NK-92 (cell line): ENCODE measurements around the gene CARD8.

ENCODE experiments used
- DNase-seq: peaks from one replicate; lab custom pipeline; 2025; ENCODE audit not compliant: unreplicated experiment; lab: John Stamatoyannopoulos, UW

Gene CARD8

DNA sequence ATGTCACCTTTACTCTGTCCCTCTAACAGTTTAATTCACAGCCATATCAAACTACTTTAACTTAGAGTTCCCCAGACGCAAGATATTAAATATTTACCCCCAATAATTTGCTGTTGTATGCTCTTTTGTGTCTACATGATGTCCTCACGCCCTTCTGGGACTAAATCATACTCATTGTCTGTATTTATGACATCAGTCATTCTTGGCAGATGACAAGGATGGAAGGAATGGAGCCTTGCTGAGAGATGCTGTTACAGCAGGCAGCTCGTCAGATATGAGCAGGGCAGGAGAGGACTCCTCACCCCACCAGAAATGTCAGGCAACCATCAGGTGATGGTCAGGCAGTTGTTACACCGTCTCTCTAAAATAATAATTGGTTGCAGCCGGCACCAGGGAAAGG lies 41.8 kb downstream of the CARD8 start:
- DNase-seq: no peak

DNA sequence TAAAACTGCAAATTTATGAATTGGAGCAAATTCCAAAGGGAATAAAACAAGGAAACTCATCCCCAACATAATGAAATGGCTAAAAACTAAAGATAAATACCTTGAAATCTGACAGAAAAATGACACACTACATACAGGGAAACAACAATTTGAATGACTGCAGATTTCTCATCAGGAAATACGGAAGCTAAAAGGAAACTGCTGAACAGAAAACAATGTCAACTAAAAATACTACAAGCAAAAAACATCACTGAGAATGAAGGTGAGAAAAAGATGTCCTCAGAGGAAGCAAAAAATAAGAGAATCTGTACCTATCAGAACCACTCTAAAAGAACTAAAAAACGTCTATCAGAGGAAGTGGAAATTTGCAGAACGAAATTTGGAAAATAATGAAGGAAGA lies 45.7 kb downstream of the CARD8 start:
- no peak for DNase-seq

DNA sequence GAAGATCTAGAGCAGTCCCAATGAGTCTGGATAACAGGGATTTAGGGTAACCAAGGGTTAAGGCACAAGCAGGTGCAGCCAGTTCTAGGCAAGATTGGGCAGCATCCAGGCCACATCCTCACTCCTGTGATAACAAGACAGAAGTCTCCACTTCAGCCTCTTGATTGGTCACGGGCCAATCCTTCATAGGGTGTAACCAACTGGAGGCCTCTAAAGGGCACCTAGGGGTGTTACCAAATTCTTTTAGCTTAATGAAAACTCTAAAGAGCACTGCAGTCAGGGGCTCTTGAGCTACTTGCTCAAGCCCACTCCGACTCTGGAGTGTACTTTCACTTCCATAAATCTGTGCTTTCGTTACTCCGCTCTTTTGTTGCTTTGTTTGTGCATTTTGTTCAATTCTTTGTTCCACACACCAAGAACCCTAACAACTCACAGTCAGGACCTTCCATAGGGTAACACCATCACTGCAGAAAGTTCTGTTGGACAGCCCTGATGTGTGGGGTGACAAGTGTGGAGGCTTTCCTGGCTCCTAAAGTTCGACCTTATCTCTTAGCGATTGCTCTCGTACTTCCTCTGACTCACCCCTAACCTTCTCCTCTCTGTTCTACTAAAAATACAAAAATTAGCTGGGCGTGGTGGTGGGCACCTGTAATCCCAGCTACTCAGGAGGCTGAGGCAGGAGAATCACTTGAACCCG lies 49.2 kb downstream of the CARD8 start:
- no peak for DNase-seq

DNA sequence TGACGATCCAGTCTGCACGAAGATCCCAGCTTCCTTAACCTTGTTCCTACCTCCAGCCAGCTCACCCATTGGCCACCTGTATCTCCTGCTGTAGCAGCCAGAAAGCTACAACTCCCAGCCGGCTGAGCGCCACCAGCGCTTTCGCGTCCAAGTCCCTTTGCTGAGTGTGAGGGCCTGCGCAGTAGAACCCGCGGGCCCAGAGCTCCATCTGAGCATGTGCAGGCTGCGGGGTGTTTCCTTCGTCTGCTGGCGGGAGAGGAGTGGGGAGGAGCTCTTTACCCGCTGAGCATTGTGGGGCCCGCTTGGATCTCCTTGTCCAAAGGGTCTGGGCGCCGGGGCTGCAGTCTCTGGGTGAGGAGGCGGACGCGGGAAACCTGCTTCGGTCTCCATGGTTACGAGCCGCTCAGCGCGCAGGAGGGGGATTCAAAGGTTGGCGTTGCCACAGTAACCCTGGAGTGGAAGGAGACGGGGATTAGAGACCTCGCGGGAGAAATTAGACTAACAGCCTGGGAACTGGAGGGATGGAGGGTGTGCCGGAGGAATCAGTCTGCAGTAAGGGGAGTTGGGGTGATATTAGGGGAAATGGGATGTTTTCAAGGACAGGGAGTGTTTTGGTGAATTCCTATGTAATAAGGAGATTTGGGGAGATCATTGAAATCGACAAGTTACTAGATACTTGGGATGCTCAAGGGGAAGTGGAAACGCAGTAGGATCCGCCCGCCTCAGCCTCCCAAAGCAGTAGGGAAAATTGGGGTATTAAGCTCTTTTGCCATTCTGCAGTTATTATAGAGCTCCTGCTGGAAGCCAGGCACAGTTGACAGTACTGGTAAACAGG lies 51.7 kb downstream of the CARD8 start:
- DNase-seq: peak; percentile 45

DNA sequence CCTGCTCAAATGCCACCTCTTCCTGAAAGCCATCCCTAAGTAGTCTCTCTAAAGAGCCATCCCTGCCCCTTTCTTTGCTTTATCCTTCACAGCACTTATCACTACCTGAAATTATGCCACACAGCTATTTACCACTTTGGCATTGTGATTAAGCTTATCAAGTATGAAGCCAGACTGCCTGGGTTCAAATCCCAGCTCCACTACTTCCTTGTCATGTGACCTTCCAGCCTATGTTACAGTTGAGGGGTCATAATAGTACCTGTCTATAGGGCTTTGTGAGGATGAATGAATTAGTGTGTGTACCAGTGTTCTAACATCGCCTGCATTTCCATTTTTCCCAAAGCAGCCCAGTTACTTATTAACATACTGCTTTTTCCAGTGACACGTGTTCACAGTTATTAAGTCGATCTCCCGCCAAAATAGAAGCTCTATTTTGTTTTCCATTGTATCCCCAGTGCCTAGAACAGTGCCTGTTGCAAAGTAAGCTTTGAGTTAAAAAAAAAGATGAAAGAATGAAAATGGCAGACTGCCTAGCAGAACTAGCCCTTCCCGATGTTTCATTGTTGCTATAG lies 52.4 kb downstream of the CARD8 start:
- DNase-seq: no peak

DNA sequence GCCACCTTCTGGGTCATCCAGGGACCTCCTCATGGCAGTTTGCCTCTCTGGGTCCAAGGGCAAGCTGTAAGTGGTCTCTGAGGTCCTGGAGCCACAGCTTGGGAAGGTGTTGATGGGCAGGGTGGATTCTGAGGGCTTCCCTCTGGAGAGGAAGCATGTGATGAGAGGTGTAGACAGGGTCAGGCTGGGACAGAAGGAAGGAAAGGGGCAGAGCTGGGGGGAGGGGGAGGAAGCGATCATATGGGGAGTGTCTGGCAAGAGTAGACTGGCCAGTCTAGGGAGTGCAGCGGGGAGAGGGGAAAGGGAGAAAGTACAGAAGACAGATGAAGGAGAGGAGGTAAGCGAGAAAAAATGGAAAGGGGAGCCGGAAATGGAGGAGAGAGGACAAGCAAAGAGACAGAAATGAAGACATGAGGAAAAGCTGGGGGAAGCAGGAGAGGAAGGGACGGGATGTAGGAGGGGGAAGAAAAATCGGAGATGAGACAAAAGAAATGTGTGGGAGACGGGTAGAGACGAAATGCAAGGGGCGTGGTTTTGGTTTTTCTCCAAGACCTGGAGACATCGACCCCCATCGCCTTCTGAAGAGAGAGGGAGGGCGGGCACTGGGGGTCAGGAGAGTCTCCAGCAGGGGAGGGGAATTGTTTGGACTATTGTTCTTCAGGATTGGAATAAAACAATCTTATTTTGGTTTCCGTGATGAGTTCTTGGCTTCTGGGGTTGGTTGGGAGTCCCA lies 58.6 kb downstream of the CARD8 start:
- no peak for DNase-seq

DNA sequence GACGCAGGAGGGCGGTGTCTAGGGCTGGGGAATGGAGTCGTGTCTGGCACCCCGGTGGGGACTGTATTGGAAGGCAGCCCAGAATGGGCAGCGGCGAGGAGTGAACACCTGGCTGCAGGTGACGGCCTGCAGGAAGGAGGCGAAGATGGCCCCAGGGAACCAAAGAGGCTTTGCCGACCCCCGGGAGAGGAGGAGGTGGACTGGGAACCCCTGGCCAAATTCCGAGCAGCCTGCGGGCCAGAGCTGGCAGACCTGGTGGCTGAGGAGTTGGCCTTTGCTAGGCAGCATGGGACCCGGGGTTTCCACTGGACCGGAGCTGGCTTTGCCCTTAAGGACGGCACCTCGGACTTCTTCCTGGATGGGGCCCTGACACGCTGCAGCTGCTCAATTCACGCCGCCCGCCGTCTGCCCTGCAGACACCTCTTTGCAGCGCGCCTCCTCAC lies 59.4 kb downstream of the CARD8 start:
- DNase-seq: no peak

DNA sequence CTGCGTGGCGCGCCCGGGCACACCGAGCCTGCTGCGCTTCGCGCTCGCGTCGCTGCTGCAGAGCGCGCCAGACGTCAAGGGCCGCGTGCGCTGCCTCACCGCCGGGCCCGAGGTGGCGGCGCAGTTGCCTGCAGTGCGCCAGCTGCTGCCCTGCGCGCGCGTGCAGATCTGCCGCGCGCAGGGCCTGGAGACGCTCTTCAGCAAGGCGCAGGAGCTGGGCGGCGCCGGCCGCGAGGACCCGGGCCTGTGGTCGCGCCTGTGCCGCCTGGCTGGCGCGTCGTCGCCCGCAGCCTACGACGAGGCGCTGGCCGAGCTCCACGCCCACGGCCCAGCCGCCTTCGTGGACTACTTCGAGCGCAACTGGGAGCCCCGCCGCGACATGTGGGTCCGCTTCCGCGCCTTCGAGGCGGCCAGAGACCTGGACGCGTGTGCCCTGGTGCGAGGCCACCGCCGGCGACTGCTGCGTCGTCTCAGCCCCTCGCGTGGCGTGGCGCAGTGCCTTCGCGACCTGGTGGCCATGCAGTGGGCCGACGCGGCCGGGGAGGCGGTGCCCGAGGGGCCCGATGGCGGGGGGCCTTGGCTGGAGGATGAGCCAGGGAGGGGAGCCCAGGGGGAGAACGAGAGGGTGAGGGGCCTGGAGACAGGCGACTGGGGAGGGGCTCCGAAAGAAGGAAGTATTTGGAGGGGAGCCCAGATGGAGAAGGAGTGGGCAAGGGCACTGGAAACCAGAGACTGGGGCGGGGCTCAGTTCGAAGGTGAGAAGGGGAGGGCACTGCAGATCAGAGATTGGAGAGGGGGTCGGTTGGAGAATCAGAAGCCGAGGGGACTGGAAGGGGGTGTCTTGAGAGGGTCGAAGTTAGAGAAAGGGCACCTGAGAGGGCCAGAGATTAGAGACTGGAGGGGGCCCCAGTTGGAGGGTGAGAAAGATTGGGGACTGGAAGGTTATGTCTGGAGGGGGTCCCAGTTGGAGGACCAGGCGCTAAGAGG lies 60.6 kb downstream of the CARD8 start:
- no peak for DNase-seq

DNA sequence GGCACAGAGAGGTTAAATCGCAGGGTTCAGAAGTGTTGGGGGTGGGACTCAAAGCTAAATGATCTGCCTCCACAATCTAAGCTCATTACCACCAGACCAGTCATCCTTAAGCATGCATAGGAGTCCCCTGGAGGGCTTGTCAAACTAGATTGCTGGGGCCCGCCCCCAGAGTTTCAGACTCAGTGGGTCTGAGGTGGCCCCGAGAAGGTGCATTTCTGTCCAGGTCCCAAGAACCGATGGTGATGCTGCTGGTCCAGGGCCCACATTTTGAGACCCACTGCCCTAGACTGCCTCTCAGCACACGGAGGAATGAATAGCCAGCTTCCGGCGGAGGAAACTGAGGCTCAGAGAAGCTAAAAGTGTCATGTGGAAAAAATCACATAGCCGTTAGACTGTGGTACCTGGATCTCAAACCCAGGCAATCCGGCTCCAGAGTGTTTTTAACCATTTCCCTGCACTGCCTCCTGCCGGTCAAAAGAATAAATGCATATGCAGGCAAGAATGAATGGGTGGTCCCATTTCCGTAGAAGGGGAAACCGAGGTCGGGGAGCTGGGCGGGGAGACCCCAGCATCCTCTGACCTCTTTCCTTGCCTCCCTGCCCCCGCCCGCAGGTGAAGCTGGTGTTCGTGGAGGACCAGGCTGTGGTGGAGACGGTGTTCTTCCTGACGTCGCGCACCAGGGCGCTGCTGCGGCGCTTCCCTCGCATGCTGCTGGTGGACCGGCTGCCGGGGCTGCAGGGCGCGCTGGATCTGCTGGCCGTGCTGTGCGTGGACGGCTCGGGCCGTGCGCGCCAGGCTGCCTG lies 61.5 kb downstream of the CARD8 start:
- no peak for DNase-seq

DNA sequence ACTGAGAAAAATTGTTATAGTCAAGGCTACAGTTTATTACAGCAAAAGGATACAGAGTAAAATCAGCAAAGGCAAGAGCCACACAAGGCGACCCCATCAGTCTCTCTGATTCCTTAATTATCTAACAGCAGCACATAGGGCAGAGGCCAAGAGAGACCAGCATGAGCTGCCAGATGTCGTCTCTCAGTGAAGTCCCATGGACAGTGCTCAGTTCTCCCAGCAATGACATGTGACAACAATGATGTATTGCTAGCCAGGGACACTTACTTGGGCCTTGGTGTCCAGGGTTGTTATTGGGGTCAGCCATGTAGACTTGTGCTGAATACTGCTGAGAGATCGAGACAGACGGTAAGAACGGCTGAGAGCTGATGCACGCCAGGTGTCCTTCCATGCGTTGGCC lies 63.0 kb downstream of the CARD8 start:
- DNase-seq: no peak

DNA sequence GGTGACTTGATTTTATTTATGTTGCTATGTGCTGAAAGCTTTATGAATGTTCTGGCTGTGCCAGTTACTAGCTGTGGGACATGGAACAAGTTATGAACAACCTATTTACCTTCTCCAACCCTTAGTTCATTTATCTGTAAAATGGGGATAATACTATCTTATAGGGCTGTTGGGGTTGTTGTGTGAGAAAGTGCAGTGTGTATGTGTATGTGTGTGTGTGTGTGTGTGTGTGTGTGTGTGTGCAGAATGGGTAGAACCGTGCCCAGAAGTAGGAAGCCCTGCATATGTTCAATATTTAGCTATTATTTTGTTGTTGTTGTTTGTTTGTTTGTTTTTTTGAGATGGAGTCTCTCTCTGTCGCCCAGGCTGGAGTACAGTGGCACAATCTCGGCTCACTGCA lies 64.8 kb downstream of the CARD8 start:
- DNase-seq: no peak

DNA sequence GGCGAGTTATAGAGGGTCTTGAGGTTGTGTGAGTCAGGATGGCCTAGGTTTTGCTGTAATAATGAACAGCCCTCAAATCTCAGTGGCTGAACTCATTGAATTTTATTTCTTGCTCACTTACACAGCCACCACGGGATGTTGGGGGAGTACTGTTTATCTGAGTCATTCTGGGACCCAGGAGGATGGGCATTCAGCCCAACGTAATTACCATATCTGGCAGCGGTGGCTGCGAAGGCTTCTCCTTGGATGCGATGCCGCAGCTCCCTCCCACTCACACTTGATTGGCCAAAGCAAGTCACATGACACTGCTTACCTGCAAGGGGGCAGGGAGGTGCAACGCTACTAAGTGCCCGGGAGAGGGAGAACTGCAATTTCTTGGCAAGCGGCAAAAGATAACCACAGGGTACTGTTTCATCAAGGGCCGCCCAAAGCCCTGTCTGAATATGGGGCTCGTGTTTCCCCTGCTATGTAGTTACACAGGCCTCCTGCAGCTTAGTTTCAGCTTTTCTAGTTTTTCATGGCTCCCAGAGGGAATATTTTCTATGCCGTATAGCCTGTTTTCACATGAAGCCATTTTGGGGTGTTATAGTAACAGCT lies 65.3 kb downstream of the CARD8 start:
- DNase-seq: no peak

DNA sequence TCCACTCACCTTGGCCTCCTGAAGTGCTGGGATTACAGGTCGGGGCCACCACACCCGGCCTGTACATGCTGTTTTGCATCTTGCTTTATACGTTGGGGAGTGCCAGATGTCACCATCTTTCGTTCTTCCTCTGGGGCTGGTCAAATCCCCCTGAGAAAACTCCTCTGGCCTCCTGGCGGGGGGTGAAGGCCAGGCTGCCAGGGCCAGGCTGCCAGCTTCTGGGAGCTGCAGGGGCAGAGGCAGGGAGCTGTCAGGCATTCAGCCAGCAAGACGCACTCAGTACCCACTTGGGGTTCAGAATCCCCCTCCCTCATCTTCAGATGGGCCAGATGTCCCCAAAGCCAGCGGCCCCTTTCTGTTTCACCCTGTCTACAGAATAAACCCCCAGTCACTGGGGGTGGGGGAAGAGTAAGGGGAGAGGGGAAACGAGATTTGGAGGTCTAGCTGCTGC lies 69.1 kb downstream of the CARD8 start:
- no peak for DNase-seq

DNA sequence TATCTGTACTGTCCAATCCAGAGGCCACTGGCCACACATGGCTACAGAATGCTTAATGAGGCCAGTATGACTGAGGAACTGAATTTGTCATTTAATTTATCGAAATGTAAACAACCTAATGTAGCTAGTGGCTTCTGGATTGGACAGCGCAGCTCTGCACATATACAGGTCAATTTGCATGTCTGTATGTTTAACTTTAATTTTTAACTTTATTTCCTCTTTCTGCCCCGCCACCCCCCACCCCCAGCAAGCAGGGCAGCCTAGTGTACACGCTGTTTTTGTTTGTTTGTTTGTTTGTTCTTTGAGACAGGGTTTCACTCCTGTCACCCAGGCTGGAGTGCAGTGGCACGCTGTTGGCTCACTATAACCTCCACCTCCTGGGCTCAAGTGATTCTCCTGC lies 69.7 kb downstream of the CARD8 start:
- DNase-seq: no peak

DNA sequence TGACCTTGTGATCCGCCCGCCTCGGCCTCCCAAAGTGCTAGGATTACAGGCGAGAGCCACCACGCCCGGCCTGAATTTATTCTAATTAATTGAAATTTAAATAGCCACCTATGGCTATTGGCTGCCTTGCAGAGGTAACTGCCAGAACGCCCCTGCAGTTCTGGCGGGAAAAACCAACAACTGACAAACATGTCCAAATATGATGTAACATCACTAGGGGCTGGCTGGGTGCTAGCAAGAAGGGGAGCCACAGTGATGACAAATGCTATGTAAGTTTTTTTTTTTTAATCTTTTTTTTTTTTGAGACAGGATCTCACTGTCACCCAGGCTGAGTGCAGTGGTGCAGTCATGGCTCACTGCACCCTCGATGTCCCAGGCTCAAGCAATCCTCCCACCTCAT lies 72.4 kb downstream of the CARD8 start:
- DNase-seq: no peak

DNA sequence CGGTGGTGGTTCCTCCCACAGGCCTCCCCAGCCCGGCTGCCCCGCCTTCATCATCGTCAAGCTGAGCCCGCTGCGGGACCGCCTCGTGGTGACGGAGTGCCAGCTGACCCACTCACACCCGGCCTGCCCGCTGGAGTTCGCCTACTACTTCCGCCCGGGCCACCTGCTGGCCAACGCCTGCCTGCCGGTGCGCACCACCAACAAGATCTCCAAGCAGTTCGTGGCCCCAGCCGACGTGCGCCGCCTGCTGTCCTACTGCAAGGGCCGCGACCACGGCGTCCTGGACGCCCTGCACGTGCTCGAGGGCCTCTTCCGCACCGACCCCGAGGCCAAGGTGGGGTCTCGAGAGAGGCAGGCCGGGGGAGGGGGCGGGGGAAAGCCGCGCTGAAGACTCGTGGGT lies 73.3 kb downstream of the CARD8 start:
- DNase-seq: no peak

DNA sequence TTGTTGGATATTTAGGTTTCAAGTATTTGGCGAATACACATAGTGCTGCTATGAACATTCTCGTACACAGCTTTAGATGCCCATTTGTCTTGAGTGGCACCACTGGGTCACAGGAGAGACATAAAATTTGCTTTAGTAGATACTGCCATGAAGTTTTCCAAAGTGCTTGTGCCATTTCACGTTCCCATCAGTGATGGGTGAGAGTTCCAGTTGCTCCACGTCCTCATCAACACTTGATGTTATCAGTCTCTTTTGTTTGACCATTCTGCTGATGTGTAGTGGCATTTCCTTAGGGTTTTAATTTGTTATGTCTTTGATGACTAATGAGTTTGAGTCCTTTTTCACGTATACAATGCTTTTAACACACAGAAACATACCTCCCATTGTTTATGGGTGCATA lies 74.2 kb downstream of the CARD8 start:
- no peak for DNase-seq

DNA sequence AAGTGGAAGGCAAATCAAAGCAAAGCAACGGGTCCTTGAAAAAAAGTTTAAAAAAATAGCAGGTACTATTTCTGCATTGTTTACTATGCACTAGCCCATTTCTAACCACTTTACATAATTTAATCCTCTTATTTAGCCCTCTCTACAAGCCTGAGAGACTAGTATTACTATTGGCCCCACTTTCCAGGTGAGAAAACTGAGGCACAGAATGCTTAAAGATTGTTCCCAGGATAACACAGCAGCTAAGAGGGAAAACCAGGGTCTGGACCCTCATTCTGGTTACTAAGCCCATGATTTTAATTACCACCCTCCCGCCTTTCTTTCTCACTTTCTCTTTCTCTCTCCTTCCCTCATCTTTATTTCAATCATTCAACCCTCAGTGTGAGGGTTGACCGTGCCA lies 79.5 kb downstream of the CARD8 start:
- no peak for DNase-seq

DNA sequence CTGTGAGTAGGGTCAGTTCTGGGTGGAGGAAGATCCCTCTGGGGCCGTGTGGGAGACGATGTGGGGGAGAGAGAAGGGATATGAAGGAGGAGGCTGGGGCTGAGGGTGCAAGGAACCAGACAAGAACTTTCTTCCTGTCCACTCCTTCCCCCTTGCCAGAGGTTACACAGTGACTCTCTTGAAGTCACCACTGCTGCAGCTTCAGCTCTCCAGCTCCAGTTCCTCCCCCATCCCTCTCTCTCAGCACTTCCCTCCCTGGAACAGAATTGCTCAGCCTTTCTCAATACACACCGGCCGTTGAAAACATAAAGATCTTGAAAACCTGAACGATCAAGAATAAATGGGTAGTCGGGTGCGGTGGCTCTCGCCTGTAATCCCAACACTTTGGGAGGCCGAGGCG lies 80.1 kb downstream of the CARD8 start:
- DNase-seq: no peak
